ENCODE results near the gene ITPR2. TPM values are rescaled to one million over a fixed set of nuclear protein-coding genes. Genes with fewer than 3 reads are reported as not detected.

Gene ITPR2
- polyA plus RNA-seq, 1 of the 3 experiments (the other 2 are of a cell fraction), result 2.3 TPM

DNA sequence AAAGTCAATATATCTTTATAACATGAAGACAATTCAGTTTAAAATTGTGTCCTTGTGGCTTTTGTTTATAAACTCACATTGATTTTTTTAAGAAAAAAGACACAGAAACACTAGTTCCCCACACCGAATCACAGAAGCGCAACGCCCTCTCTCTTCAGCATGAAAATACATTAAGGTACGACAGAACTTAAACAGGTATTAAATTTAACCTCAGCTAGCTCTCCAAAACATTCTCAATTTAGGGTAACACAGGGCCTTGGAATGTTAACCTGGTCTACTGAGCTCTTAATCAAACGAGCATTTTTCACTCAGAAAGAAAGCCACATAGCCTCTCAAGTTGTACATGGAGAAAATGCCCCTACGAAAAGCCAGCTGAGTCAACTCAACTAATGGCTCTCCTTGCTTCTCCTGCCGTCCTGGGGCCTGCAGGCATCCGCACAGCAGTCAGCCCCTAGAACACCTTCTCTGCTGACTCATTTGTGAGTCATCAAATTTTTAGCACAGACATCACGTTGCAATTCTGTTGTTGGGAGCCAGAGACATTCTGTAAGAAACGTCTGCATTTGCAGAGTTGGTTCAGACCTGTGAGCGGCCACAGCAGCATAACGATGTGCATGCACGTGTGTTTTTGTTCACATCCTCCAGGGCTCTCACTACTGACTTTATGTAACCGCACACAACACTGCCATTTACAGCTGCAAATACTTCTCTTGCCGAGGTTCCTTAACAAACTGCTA lies 141.6 kb downstream of the ITPR2 start:
- Histone ChIP-seq H3K36me3 (replicated peaks in 1 of 2; ENCODE audit: control insufficient read depth in 1 of 2, insufficient read depth in 2 of 2, low read length in 1 of 2) (peaks cover 2 to 11% of the 10 kb centered on the region in 2 experiments), H4K20me1 (ENCODE audit: insufficient read depth) (no peaks in the 10 kb centered on the region), H3K9me3 (no peaks in the 10 kb centered on the region), H3F3A (replicated peaks; ENCODE audit: insufficient read depth) (peaks cover 14% of the 10 kb centered on the region), H2AFZ (ENCODE audit: low read depth) (peak overlapping the region; percentile 32), H3K9me2 (no peaks in the 10 kb centered on the region), H3K4me1 (ENCODE audit: control insufficient read depth in 1 of 2, insufficient read depth in 2 of 2, low read depth in 1 of 2, low read length in 1 of 2) (peaks cover 2 to 20% of the 10 kb centered on the region in 2 experiments; a peak in 2 of 4 replicates), H3K4me2 (peak overlapping the region; percentile 53), H3K9ac (peak overlapping the region; percentile 37; the same call in 1 of the 2 replicates), H3K27me3 (ENCODE audit: insufficient read depth) (no peaks in the 10 kb centered on the region), H3K4me3 (ENCODE audit: low read depth in 2 of 2, low read length in 1 of 2) (no peak overlapping the region), H3K27ac (ENCODE audit: low read depth in 2 of 2, low read length in 1 of 2) (peak overlapping the region; percentile 48 to 73), H3K79me2 (ENCODE audit: insufficient read depth) (no peaks in the 10 kb centered on the region)
- no peak for DNase-seq
- ChIA-PET CTCF (interaction anchor here (1.6 to 3.0 kb wide), 2 partner anchors 11 to 258 kb away, joined by 4 to 22 read pairs; no protein-coding TSS in a partner anchor), POLR2A (no interaction called here)
- 38% methylated on average over 15 of the region's 15 CpGs for WGBS (ENCODE audit: low lambda C conversion rate)
- TF ChIP-seq GABPA (IDR thresholded peaks at IDR 0.05; ENCODE audit: low read depth) (no peak), REST (IDR thresholded peaks at IDR 0.05; ENCODE audit: low read depth, low read length) (0 out of 2 replicates have a peak, but pooled peaks have one; percentile 37), TAF1 (IDR thresholded peaks at IDR 0.05; ENCODE audit: borderline replicate concordance, low read depth, low read length) (no peak), NFIC (IDR thresholded peaks at IDR 0.05; ENCODE audit: borderline replicate concordance) (peak; percentile 60; the same call in 1 of the 2 replicates), TEAD4 (IDR thresholded peaks at IDR 0.05; ENCODE audit: borderline replicate concordance, insufficient read depth) (no peak), ELF1 (IDR thresholded peaks at IDR 0.05) (no peak), FOSL2 (IDR thresholded peaks at IDR 0.05; ENCODE audit: borderline replicate concordance, low read depth) (peak; percentile 99), GATA2 (CRISPR knock-in tag; IDR thresholded peaks at IDR 0.05) (no peak), MXI1 (IDR thresholded peaks at IDR 0.05; ENCODE audit: low read depth, low read length) (no peak), YY1 (IDR thresholded peaks at IDR 0.05; ENCODE audit: low read depth) (no peak), RXRA (IDR thresholded peaks at IDR 0.05; ENCODE audit: borderline replicate concordance, low read depth) (0 out of 2 replicates have a peak, but pooled peaks have one; percentile 31), FOXJ3 (CRISPR knock-in tag; IDR thresholded peaks at IDR 0.05) (no peak), FOXM1 (IDR thresholded peaks at IDR 0.05; ENCODE audit: low read depth) (no peak), JUND (IDR thresholded peaks at IDR 0.05) (peak; percentile 95), RCOR1 (IDR thresholded peaks at IDR 0.05; ENCODE audit: low read length) (no peak), CHD2 (IDR thresholded peaks at IDR 0.05; ENCODE audit: low read length, partially characterized antibody) (no peak), SMC3 (IDR thresholded peaks at IDR 0.05; ENCODE audit: low read depth, low read length) (no peak), RAD21 (IDR thresholded peaks at IDR 0.05; ENCODE audit: low read length) (no peak), POLR2AphosphoS5 (IDR thresholded peaks at IDR 0.05; ENCODE audit: low read depth, low read length) (peak; percentile 47; the same call in 1 of the 2 replicates), RFX5 (IDR thresholded peaks at IDR 0.05; ENCODE audit: low read length) (no peak), TCF12 (IDR thresholded peaks at IDR 0.05) (peak; percentile 85), MEF2A (IDR thresholded peaks at IDR 0.05; ENCODE audit: borderline replicate concordance, low read depth) (no peak), CTCF (IDR thresholded peaks at IDR 0.05) (no peak), MAX (IDR thresholded peaks at IDR 0.05; ENCODE audit: low read depth) (peak; percentile 86)
- TF ChIP-seq, protein P1, sequence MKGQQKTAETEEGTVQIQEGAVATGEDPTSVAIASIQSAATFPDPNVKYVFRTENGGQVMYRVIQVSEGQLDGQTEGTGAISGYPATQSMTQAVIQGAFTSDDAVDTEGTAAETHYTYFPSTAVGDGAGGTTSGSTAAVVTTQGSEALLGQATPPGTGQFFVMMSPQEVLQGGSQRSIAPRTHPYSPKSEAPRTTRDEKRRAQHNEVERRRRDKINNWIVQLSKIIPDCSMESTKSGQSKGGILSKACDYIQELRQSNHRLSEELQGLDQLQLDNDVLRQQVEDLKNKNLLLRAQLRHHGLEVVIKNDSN (IDR thresholded peaks at IDR 0.05; ENCODE audit: borderline replicate concordance, low read depth), result no peak
- TF ChIP-seq, protein P2, sequence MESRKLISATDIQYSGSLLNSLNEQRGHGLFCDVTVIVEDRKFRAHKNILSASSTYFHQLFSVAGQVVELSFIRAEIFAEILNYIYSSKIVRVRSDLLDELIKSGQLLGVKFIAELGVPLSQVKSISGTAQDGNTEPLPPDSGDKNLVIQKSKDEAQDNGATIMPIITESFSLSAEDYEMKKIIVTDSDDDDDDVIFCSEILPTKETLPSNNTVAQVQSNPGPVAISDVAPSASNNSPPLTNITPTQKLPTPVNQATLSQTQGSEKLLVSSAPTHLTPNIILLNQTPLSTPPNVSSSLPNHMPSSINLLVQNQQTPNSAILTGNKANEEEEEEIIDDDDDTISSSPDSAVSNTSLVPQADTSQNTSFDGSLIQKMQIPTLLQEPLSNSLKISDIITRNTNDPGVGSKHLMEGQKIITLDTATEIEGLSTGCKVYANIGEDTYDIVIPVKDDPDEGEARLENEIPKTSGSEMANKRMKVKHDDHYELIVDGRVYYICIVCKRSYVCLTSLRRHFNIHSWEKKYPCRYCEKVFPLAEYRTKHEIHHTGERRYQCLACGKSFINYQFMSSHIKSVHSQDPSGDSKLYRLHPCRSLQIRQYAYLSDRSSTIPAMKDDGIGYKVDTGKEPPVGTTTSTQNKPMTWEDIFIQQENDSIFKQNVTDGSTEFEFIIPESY (IDR thresholded peaks at IDR 0.05; ENCODE audit: borderline replicate concordance, low read depth), result no peak
